ENCODE data around the gene ABLIM2.

The ABLIM2 gene

GRCh38 chr4:8061145-8061544 lies 97.5 kb downstream of the ABLIM2 start:
- Histone ChIP-seq H3K27ac (ENCODE audit: low read depth, low read length) (no peak overlapping the region), H4K8ac (ENCODE audit: low read depth, low read length) (no peak overlapping the region), H4K5ac (ENCODE audit: low read length) (no peak overlapping the region), H3K9ac (ENCODE audit: low read length) (no peak overlapping the region), H3K4me1 (ENCODE audit: control insufficient read depth, low read depth, low read length) (no peaks in the 10 kb centered on the region), H2BK120ac (ENCODE audit: low read depth, low read length) (no peak overlapping the region), H3K27me3 (ENCODE audit: insufficient read depth, low read length, poor library complexity) (no peaks in the 10 kb centered on the region), H2BK15ac (replicated peaks; ENCODE audit: low read depth) (no peak overlapping the region), H3K79me1 (ENCODE audit: low read length) (no peaks in the 10 kb centered on the region), H3K4me3 (ENCODE audit: low read length) (no peak overlapping the region), H3K56ac (ENCODE audit: low read length) (no peak overlapping the region), H3K36me3 (ENCODE audit: control insufficient read depth, insufficient read depth, low read length) (no peaks in the 10 kb centered on the region), H3K23ac (ENCODE audit: low read length) (no peak overlapping the region), H3K18ac (ENCODE audit: low read length) (no peak overlapping the region), H2AK5ac (ENCODE audit: low read length) (no peak overlapping the region), H3K79me2 (ENCODE audit: control insufficient read depth, insufficient read depth, low read length) (no peaks in the 10 kb centered on the region), H3K4ac (ENCODE audit: low read depth, low read length) (no peak overlapping the region), H2BK5ac (ENCODE audit: low read length) (no peak overlapping the region), H3K4me2 (ENCODE audit: low read length) (no peak overlapping the region)
- DNase-seq: no peak
- WGBS (ENCODE audit: extremely low coverage, insufficient coverage, low lambda C conversion rate): no CpG with 5 or more reads among the region's 7 CpGs

GRCh38 chr4:8060632-8061031 lies 98.0 kb downstream of the ABLIM2 start:
- DNase-seq: no peak
- WGBS (ENCODE audit: extremely low coverage, insufficient coverage, low lambda C conversion rate): no CpG with 5 or more reads among the region's 18 CpGs
- H3K9ac ChIP-seq (ENCODE audit: low read length): no peak overlapping the region
- no peak overlapping the region for H3K4ac ChIP-seq (ENCODE audit: low read depth, low read length)
- no peak overlapping the region for H2BK120ac ChIP-seq (ENCODE audit: low read depth, low read length)
- H2AK5ac ChIP-seq (ENCODE audit: low read length): no peak overlapping the region
- no peak overlapping the region for H3K4me3 ChIP-seq (ENCODE audit: low read length)
- H3K4me2 ChIP-seq (ENCODE audit: low read length): no peak overlapping the region
- H3K18ac ChIP-seq (ENCODE audit: low read length): no peak overlapping the region
- H3K79me2 ChIP-seq (ENCODE audit: control insufficient read depth, insufficient read depth, low read length): no peaks in the 10 kb centered on the region
- H4K5ac ChIP-seq (ENCODE audit: low read length): no peak overlapping the region
- H3K4me1 ChIP-seq (ENCODE audit: control insufficient read depth, low read depth, low read length): no peaks in the 10 kb centered on the region
- H3K36me3 ChIP-seq (ENCODE audit: control insufficient read depth, insufficient read depth, low read length): no peaks in the 10 kb centered on the region
- no peak overlapping the region for H3K56ac ChIP-seq (ENCODE audit: low read length)
- no peak overlapping the region for H3K23ac ChIP-seq (ENCODE audit: low read length)
- H2BK5ac ChIP-seq (ENCODE audit: low read length): no peak overlapping the region
- no peaks in the 10 kb centered on the region for H3K79me1 ChIP-seq (ENCODE audit: low read length)
- no peak overlapping the region for H4K8ac ChIP-seq (ENCODE audit: low read depth, low read length)
- no peak overlapping the region for H3K27ac ChIP-seq (ENCODE audit: low read depth, low read length)
- no peaks in the 10 kb centered on the region for H3K27me3 ChIP-seq (ENCODE audit: insufficient read depth, low read length, poor library complexity)
- no peak overlapping the region for H2BK15ac ChIP-seq (replicated peaks; ENCODE audit: low read depth)

GRCh38 chr4:8058031-8058479 lies 100.6 kb downstream of the ABLIM2 start:
- H3K23ac ChIP-seq (ENCODE audit: low read length): no peak overlapping the region
- H3K4me1 ChIP-seq (ENCODE audit: control insufficient read depth, low read depth, low read length): no peaks in the 10 kb centered on the region
- no peaks in the 10 kb centered on the region for H3K79me2 ChIP-seq (ENCODE audit: control insufficient read depth, insufficient read depth, low read length)
- H3K4me2 ChIP-seq (ENCODE audit: low read length): no peak overlapping the region
- DNase-seq: no peak
- no peak overlapping the region for H3K18ac ChIP-seq (ENCODE audit: low read length)
- H4K8ac ChIP-seq (ENCODE audit: low read depth, low read length): no peak overlapping the region
- no peak overlapping the region for H2BK5ac ChIP-seq (ENCODE audit: low read length)
- H3K9ac ChIP-seq (ENCODE audit: low read length): no peak overlapping the region
- no peaks in the 10 kb centered on the region for H3K27me3 ChIP-seq (ENCODE audit: insufficient read depth, low read length, poor library complexity)
- no peaks in the 10 kb centered on the region for H3K79me1 ChIP-seq (ENCODE audit: low read length)
- no peak overlapping the region for H4K5ac ChIP-seq (ENCODE audit: low read length)
- no peak overlapping the region for H3K4me3 ChIP-seq (ENCODE audit: low read length)
- H2BK120ac ChIP-seq (ENCODE audit: low read depth, low read length): no peak overlapping the region
- no peak overlapping the region for H2BK15ac ChIP-seq (replicated peaks; ENCODE audit: low read depth)
- H3K27ac ChIP-seq (ENCODE audit: low read depth, low read length): no peak overlapping the region
- H3K36me3 ChIP-seq (ENCODE audit: control insufficient read depth, insufficient read depth, low read length): no peaks in the 10 kb centered on the region
- H2AK5ac ChIP-seq (ENCODE audit: low read length): no peak overlapping the region
- no peak overlapping the region for H3K56ac ChIP-seq (ENCODE audit: low read length)
- no CpG with 5 or more reads among the region's 18 CpGs for WGBS (ENCODE audit: extremely low coverage, insufficient coverage, low lambda C conversion rate)
- H3K4ac ChIP-seq (ENCODE audit: low read depth, low read length): no peak overlapping the region

DNA sequence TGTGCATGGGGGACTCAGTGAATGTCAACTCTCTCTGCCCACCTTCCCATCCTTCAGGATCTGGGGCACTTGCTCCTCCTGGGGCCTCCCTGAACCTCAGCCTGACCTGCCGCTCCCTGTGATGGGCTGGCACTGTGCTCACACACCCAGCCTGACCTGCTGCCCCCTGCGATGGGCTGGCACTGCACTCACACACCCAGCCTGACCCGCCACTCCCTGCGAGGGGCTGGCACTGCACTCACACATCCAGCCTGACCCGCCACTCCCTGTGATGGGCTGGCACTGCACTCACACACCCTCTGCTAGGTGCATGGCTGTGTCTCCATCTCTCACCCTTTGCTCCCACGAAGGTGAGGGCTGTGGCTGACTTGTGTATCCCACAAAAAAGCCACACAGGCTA lies 103.4 kb downstream of the ABLIM2 start:
- Histone ChIP-seq H3K79me2 (ENCODE audit: control insufficient read depth, insufficient read depth, low read length) (no peaks in the 10 kb centered on the region), H2AK5ac (ENCODE audit: low read length) (no peak overlapping the region), H3K36me3 (ENCODE audit: control insufficient read depth, insufficient read depth, low read length) (no peaks in the 10 kb centered on the region), H3K4me3 (ENCODE audit: low read length) (no peak overlapping the region), H3K23ac (ENCODE audit: low read length) (no peak overlapping the region), H3K27me3 (ENCODE audit: insufficient read depth, low read length, poor library complexity) (no peaks in the 10 kb centered on the region), H2BK15ac (replicated peaks; ENCODE audit: low read depth) (no peak overlapping the region), H3K4ac (ENCODE audit: low read depth, low read length) (no peak overlapping the region), H2BK5ac (ENCODE audit: low read length) (no peak overlapping the region), H3K79me1 (ENCODE audit: low read length) (no peaks in the 10 kb centered on the region), H3K9ac (ENCODE audit: low read length) (no peak overlapping the region), H3K18ac (ENCODE audit: low read length) (no peak overlapping the region), H4K5ac (ENCODE audit: low read length) (no peak overlapping the region), H2BK120ac (ENCODE audit: low read depth, low read length) (no peak overlapping the region), H3K27ac (ENCODE audit: low read depth, low read length) (no peak overlapping the region), H3K4me1 (ENCODE audit: control insufficient read depth, low read depth, low read length) (peaks cover 1% of the 10 kb centered on the region), H4K8ac (ENCODE audit: low read depth, low read length) (no peak overlapping the region), H3K4me2 (ENCODE audit: low read length) (no peak overlapping the region), H3K56ac (ENCODE audit: low read length) (no peak overlapping the region)
- DNase-seq: no peak
- WGBS (ENCODE audit: extremely low coverage, insufficient coverage, low lambda C conversion rate): no CpG with 5 or more reads among the region's 6 CpGs

GRCh38 chr4:8053688-8054449 lies 104.7 kb downstream of the ABLIM2 start:
- no peak overlapping the region for H3K4ac ChIP-seq (ENCODE audit: low read depth, low read length)
- H3K18ac ChIP-seq (ENCODE audit: low read length): no peak overlapping the region
- no peak overlapping the region for H2AK5ac ChIP-seq (ENCODE audit: low read length)
- H3K79me2 ChIP-seq (ENCODE audit: control insufficient read depth, insufficient read depth, low read length): no peaks in the 10 kb centered on the region
- no peak overlapping the region for H3K4me3 ChIP-seq (ENCODE audit: low read length)
- peaks cover 2% of the 10 kb centered on the region for H3K4me1 ChIP-seq (ENCODE audit: control insufficient read depth, low read depth, low read length)
- no CpG with 5 or more reads among the region's 18 CpGs for WGBS (ENCODE audit: extremely low coverage, insufficient coverage, low lambda C conversion rate)
- no peak overlapping the region for H4K5ac ChIP-seq (ENCODE audit: low read length)
- H2BK15ac ChIP-seq (replicated peaks; ENCODE audit: low read depth): no peak overlapping the region
- no peaks in the 10 kb centered on the region for H3K36me3 ChIP-seq (ENCODE audit: control insufficient read depth, insufficient read depth, low read length)
- H2BK5ac ChIP-seq (ENCODE audit: low read length): no peak overlapping the region
- H2BK120ac ChIP-seq (ENCODE audit: low read depth, low read length): no peak overlapping the region
- no peak overlapping the region for H3K4me2 ChIP-seq (ENCODE audit: low read length)
- DNase-seq: no peak
- no peak overlapping the region for H3K9ac ChIP-seq (ENCODE audit: low read length)
- H3K23ac ChIP-seq (ENCODE audit: low read length): no peak overlapping the region
- no peaks in the 10 kb centered on the region for H3K27me3 ChIP-seq (ENCODE audit: insufficient read depth, low read length, poor library complexity)
- no peak overlapping the region for H3K56ac ChIP-seq (ENCODE audit: low read length)
- no peak overlapping the region for H4K8ac ChIP-seq (ENCODE audit: low read depth, low read length)
- H3K27ac ChIP-seq (ENCODE audit: low read depth, low read length): no peak overlapping the region
- H3K79me1 ChIP-seq (ENCODE audit: low read length): no peaks in the 10 kb centered on the region

DNA sequence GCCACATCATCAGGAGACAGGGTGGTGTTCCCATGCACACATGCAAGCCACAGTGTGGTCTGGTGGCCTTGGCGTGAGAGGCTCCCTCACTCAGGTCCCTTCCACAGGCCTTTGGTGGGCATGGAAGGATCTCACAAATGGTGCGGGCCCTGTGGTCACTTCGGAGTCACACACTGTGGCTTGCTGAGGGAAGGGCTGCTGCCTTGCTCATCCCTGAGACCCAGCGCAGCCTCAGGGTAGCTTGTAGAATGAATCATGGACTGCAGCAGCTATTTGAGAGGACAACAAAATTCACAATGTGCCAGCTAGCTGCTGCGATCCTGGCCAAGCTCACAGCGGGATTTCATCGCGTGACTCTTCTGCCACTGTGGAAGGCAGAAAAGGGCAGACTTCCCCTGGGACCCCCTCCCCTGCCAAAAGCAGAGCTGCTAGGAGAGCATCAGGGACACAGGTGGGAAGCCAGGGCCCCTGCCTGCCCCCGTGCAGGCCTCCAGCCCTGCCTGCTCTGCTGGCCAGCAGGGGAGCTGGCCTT lies 106.4 kb downstream of the ABLIM2 start:
- H3K27me3 ChIP-seq (ENCODE audit: insufficient read depth, low read length, poor library complexity): no peaks in the 10 kb centered on the region
- H3K4me2 ChIP-seq (ENCODE audit: low read length): no peak overlapping the region
- H4K8ac ChIP-seq (ENCODE audit: low read depth, low read length): no peak overlapping the region
- H3K4ac ChIP-seq (ENCODE audit: low read depth, low read length): no peak overlapping the region
- no peak overlapping the region for H3K9ac ChIP-seq (ENCODE audit: low read length)
- no peak for DNase-seq
- no peak overlapping the region for H3K56ac ChIP-seq (ENCODE audit: low read length)
- H3K4me1 ChIP-seq (ENCODE audit: control insufficient read depth, low read depth, low read length): peaks cover 2% of the 10 kb centered on the region
- H3K27ac ChIP-seq (ENCODE audit: low read depth, low read length): no peak overlapping the region
- no peak overlapping the region for H4K5ac ChIP-seq (ENCODE audit: low read length)
- no peak overlapping the region for H3K23ac ChIP-seq (ENCODE audit: low read length)
- H3K79me1 ChIP-seq (ENCODE audit: low read length): no peaks in the 10 kb centered on the region
- H2BK120ac ChIP-seq (ENCODE audit: low read depth, low read length): no peak overlapping the region
- H3K79me2 ChIP-seq (ENCODE audit: control insufficient read depth, insufficient read depth, low read length): no peaks in the 10 kb centered on the region
- H3K4me3 ChIP-seq (ENCODE audit: low read length): no peak overlapping the region
- H3K18ac ChIP-seq (ENCODE audit: low read length): no peak overlapping the region
- H3K36me3 ChIP-seq (ENCODE audit: control insufficient read depth, insufficient read depth, low read length): no peaks in the 10 kb centered on the region
- no peak overlapping the region for H2AK5ac ChIP-seq (ENCODE audit: low read length)
- WGBS (ENCODE audit: extremely low coverage, insufficient coverage, low lambda C conversion rate): no CpG with 5 or more reads among the region's 9 CpGs
- H2BK15ac ChIP-seq (replicated peaks; ENCODE audit: low read depth): no peak overlapping the region
- H2BK5ac ChIP-seq (ENCODE audit: low read length): no peak overlapping the region

All from mesendoderm (in vitro differentiated cells).